GM12878 (cell line): ENCODE measurements around the gene RAP1GAP. TPM values are rescaled to one million over a fixed set of nuclear protein-coding genes. Genes with fewer than 3 reads are reported as not detected.

ENCODE experiments used
- ATAC-seq: fragments of 200-7000 bp; cut with Tn5 transposase; 3 replicates; pipeline ENCODE4 v1.9.1; 2020; ENCODE audit warnings: mild to moderate bottlenecking, moderate library complexity
- BruUV-seq: library from RNA; stranded (reverse); fragments of 400-500 nt; replicated peaks from 2 replicates; lab custom pipeline; 2021; lab: Mats Ljungman, UMichigan
- CTCF ChIA-PET: fragments of 300-600 bp; sonication (Branson Sonifier 250); formaldehyde crosslinking; extraction: SDS; loops from one replicate; lab custom pipeline; 2021; ENCODE audit warnings: inconsistent platforms; lab: Yijun Ruan, JAX
- POLR2A ChIA-PET: fragments of 350-600 bp; formaldehyde crosslinking; extraction: SDS; loops from one replicate; lab custom pipeline; 2021; ENCODE audit warnings: inconsistent platforms; lab: Charles Lee
- RAD21 ChIA-PET: fragments of 300-600 bp; sonication (Branson Sonifier 250); formaldehyde crosslinking; loops from one replicate; lab custom pipeline; 2023; ENCODE audit warnings: antibody characterized with exemption; ENCODE audit not compliant: unreplicated experiment; lab: Charles Lee
- SMC1A ChIA-PET: fragments of 300-600 bp; sonication (Branson Sonifier 250); formaldehyde crosslinking; loops from one replicate; lab custom pipeline; 2023; ENCODE audit not compliant: unreplicated experiment, uncharacterized antibody; lab: Charles Lee
- DNase-seq: peaks from one replicate; pipeline ENCODE4 v3.0.0-alpha.2; 2011; ENCODE audit warnings: low read depth, low spot score
- FAIRE-seq: peaks from 3 replicates; lab custom pipeline; 2011; peaks lifted over from hg19 to GRCh38; lab: Jason Lieb, UNC
- H2AFZ ChIP-seq: 2 replicates; pipeline ENCODE4 v1.6.0; 2011; ENCODE audit warnings: low read depth, low read length, control low read depth; ENCODE audit not compliant: control insufficient read depth
- H3K27ac ChIP-seq: 2 replicates; pipeline ENCODE4 v1.5.1; 2011; ENCODE audit warnings: control low read depth; ENCODE audit not compliant: control insufficient read depth, insufficient read depth
- H3K27me3 ChIP-seq, 2 experiments: replicated peaks in 1 of 2; 2 replicates each; pipeline versions ENCODE4 v1.6.0 to v1.6.1; 2011; ENCODE audit warnings: low read length in 1 of 2; ENCODE audit not compliant: control insufficient read depth in 2 of 2, insufficient read depth in 2 of 2
- H3K36me3 ChIP-seq, 2 experiments: 2 replicates each; pipeline ENCODE4 v1.5.1; 2011; ENCODE audit warnings: low read length in 1 of 2; ENCODE audit not compliant: control insufficient read depth in 2 of 2, insufficient read depth in 2 of 2
- H3K4me1 ChIP-seq: 2 replicates; pipeline ENCODE4 v1.6.1; 2011; ENCODE audit warnings: mild to moderate bottlenecking, low read length, moderate library complexity, mixed read lengths; ENCODE audit not compliant: control insufficient read depth, insufficient read depth
- H3K4me2 ChIP-seq: 2 replicates; pipeline ENCODE4 v1.6.0; 2011; ENCODE audit warnings: control low read depth; ENCODE audit not compliant: control insufficient read depth, insufficient read depth
- H3K4me3 ChIP-seq: fragments of 200-600 bp; sonication (generic); 2 replicates; pipeline ENCODE4 v1.5.1; 2016
- H3K79me2 ChIP-seq: 2 replicates; pipeline ENCODE4 v1.6.0; 2011; ENCODE audit warnings: low read length; ENCODE audit not compliant: control insufficient read depth, insufficient read depth
- H3K9ac ChIP-seq: 2 replicates; pipeline ENCODE4 v1.8.0; 2011; ENCODE audit warnings: low read length, control low read depth, mixed read lengths; ENCODE audit not compliant: control insufficient read depth, insufficient read depth
- H3K9me3 ChIP-seq: replicated peaks from 3 replicates; pipeline ENCODE4 v1.5.1; 2011; ENCODE audit warnings: mild to moderate bottlenecking, low read length; ENCODE audit not compliant: control insufficient read depth, insufficient read depth
- H4K20me1 ChIP-seq: 2 replicates; pipeline ENCODE4 v1.6.0; 2011; ENCODE audit not compliant: control insufficient read depth, insufficient read depth
- BCL3 ChIP-seq: IDR thresholded peaks from 2 replicates; pipeline ENCODE4 v1.6.1; 2011; ENCODE audit warnings: borderline replicate concordance, low read depth, mild to moderate bottlenecking, moderate library complexity, low read length; ENCODE audit not compliant: insufficient read depth, poor library complexity, severe bottlenecking
- E2F8 ChIP-seq: fragments of 450-650 bp; IDR thresholded peaks from 2 replicates; pipeline ENCODE4 v1.6.1; 2018; ENCODE audit warnings: mild to moderate bottlenecking, low read depth, moderate library complexity; ENCODE audit not compliant: partially characterized antibody
- FOS ChIP-seq: IDR thresholded peaks from 3 replicates; pipeline ENCODE4 v1.6.1; 2011; ENCODE audit warnings: borderline replicate concordance; ENCODE audit not compliant: insufficient read length; ENCODE audit errors: extremely low read depth
- FOXM1 ChIP-seq: IDR thresholded peaks from 2 replicates; pipeline ENCODE4 v1.6.1; 2012; ENCODE audit warnings: low read depth, mild to moderate bottlenecking, inconsistent platforms, low read length, moderate library complexity
- GABPA ChIP-seq: IDR thresholded peaks from 2 replicates; pipeline ENCODE4 v1.6.1; 2014; ENCODE audit warnings: antibody characterized with exemption, low read depth, mild to moderate bottlenecking, inconsistent platforms
- HDAC2 ChIP-seq: fragments of 200-600 bp; sonication (generic); IDR thresholded peaks from 2 replicates; pipeline ENCODE4 v1.6.1; 2017
- LARP7 ChIP-seq: fragments of 450-650 bp; IDR thresholded peaks from 2 replicates; pipeline ENCODE4 v1.6.1; 2017; ENCODE audit warnings: mild to moderate bottlenecking
- MLLT1 ChIP-seq: fragments of 450-650 bp; IDR thresholded peaks from 2 replicates; pipeline ENCODE4 v1.6.1; 2016; ENCODE audit warnings: mild to moderate bottlenecking
- NFXL1 ChIP-seq: fragments of 450-650 bp; IDR thresholded peaks from 2 replicates; pipeline ENCODE4 v1.6.1; 2017; ENCODE audit warnings: antibody characterized with exemption, mild to moderate bottlenecking, borderline replicate concordance
- POLR2AphosphoS2 ChIP-seq: IDR thresholded peaks from 2 replicates; pipeline ENCODE4 v1.6.1; 2011; ENCODE audit warnings: low read depth, mild to moderate bottlenecking, low read length, improper control_type of control experiment, moderate library complexity
- RAD21 ChIP-seq: IDR thresholded peaks from 2 replicates; pipeline ENCODE4 v1.6.1; 2011; ENCODE audit warnings: mild to moderate bottlenecking, low read depth, low read length, moderate library complexity; ENCODE audit not compliant: insufficient read depth
- RAD51 ChIP-seq: fragments of 450-650 bp; IDR thresholded peaks from 2 replicates; pipeline ENCODE4 v1.6.1; 2016; ENCODE audit warnings: moderate library complexity, mild to moderate bottlenecking, inconsistent platforms
- SIX5 ChIP-seq: IDR thresholded peaks from 2 replicates; pipeline ENCODE4 v1.6.1; 2011; ENCODE audit warnings: mild to moderate bottlenecking, low read depth, low read length, moderate library complexity; ENCODE audit not compliant: severe bottlenecking
- SMC3 ChIP-seq: IDR thresholded peaks from 2 replicates; pipeline ENCODE4 v1.6.1; 2011; ENCODE audit warnings: low read length, improper control_type of control experiment, borderline replicate concordance
- SREBF1 ChIP-seq: IDR thresholded peaks from 2 replicates; pipeline ENCODE4 v1.6.1; 2012; ENCODE audit warnings: mild to moderate bottlenecking, low read length
- SUPT20H ChIP-seq: IDR thresholded peaks from 2 replicates; pipeline ENCODE4 v1.6.1; 2011; ENCODE audit warnings: low read depth, mild to moderate bottlenecking, low read length, moderate library complexity, borderline replicate concordance; ENCODE audit not compliant: control insufficient read depth
- TARDBP ChIP-seq: IDR thresholded peaks from 2 replicates; pipeline ENCODE4 v1.6.1; 2016; ENCODE audit warnings: borderline replicate concordance
- ZNF384 ChIP-seq: IDR thresholded peaks from 2 replicates; pipeline ENCODE4 v1.6.1; 2012; ENCODE audit warnings: low read depth, mild to moderate bottlenecking, low read length, improper control_type of control experiment, borderline replicate concordance
- ZSCAN29 ChIP-seq: fragments of 450-650 bp; IDR thresholded peaks from 2 replicates; pipeline ENCODE4 v1.6.1; 2017; ENCODE audit warnings: mild to moderate bottlenecking, moderate library complexity
- ZZZ3 ChIP-seq: IDR thresholded peaks from 2 replicates; pipeline ENCODE4 v1.6.1; 2011; ENCODE audit warnings: low read depth; ENCODE audit not compliant: control insufficient read depth, insufficient read length
- WGBS: methylation state at CpG from one replicate; pipeline ENCODE4 v1.1.6; 2016; ENCODE audit warnings: low lambda C conversion rate; ENCODE audit not compliant: insufficient replicate concordance, insufficient coverage; ENCODE audit errors: missing lambda C conversion rate; 5-methylcytosine and 5-hydroxymethylcytosine counted together
- in situ Hi-C: fragments of 300-500 bp; cut with MboI; formaldehyde crosslinking; loops from 9 replicates; pipeline ENCODE4 v1.14.3; 2018; ENCODE audit warnings: mixed read lengths
- intact Hi-C: fragments of 100-400 bp; cut with micrococcal nuclease; formaldehyde crosslinking; loops from one replicate; pipeline ENCODE4 v1.14.2; 2022; ENCODE audit not compliant: unreplicated experiment
- polyA plus RNA-seq, 11 experiments: library from polyadenylated mRNA; depleted of rRNA in 4 of 11; unstranded in 6 of 11; stranded (reverse) in 5 of 11; fragments of >200 nt; fragmentation: Nextera tagmentation in 4 of 11; fragmentation: Illumina TruSeq in 1 of 11; extraction: Ambion mirVana in 4 of 11; extraction: Trizol in 1 of 11; gene quantifications; 1 replicate in 1 of 11; 2 replicates in 10 of 11; pipeline versions ENCODE4 v1.2.1 to v1.2.3, GENCODE V29; 2011 to 2016; ENCODE audit warnings: inconsistent platforms in 2 of 11, missing spikeins in 2 of 11, low read depth in 1 of 11
- total RNA-seq, 4 experiments: library from RNA; depleted of rRNA in 3 of 4; stranded (reverse); fragments of >200 nt in 3 of 4; fragmentation: Illumina TruSeq in 1 of 4; extraction: Trizol in 1 of 4; gene quantifications; 2 replicates each; pipeline versions ENCODE4 v1.2.1 to v1.2.3, GENCODE V29; 2013 to 2021

RAP1GAP gene
- total and polyA plus RNA-seq, 10 of the 15 experiments (the other 5 are each of a cell fraction or from before 2014, with no cell fraction given) = 0.04 to 0.96 (median 0.09) TPM; not detected in 3

DNA sequence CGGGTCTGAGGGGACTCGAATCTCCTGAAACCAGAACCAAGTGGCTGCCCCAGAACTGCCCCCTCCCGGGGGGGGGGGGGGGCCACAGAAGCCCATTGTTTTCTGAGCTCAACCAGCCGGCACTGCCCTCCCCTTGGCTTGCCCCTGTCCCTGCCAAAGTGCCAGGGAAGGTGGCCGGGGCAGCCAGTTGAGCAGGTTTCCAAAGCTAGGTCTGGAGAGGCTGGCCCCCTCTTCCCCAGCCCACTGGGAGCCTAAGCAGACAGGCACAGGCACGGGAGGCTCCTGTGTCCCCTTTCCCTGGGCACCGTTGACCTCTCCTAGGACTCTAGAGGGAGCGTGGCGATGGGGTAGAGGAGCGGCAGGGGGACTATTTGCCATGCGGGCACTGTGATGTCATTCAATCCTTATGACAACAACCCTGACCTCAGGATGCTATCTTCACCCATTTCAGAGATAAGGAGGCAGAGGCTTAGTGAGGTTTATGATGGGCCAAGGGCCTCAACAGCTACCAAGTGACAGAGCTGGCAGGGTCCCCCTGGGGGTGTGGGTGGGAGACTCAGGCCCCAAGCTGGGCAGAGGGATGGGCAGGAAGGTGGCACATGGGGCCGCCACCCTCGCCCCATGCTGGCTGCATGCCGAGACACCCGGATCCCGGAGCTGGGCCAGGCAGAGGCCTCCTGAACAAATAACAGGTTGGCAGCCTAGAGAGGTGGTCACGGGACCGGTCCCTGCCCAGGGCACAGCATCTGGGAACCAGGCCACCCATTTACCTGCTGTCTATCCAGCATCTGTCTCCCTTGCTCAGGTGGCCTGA lies 35.0 kb downstream of the RAP1GAP start:
- Histone ChIP-seq H3K36me3 (no peaks in the 10 kb centered on the region), H3K9me3 (no peaks in the 10 kb centered on the region), H3K9ac (no peak overlapping the region), H3K27me3 (peaks cover 0 to 3% of the 10 kb centered on the region in 2 experiments; a peak in 2 of 4 replicates), H3K27ac (no peak overlapping the region), H2AFZ (no peak overlapping the region), H3K4me1 (no peaks in the 10 kb centered on the region), H3K4me2 (no peak overlapping the region), H4K20me1 (no peaks in the 10 kb centered on the region), H3K79me2 (no peaks in the 10 kb centered on the region), H3K4me3 (no peak overlapping the region)
- no peak for FAIRE-seq
- no peak for ATAC-seq
- in situ Hi-C loops (no loop called here), intact Hi-C loops (no loop called here)
- TF ChIP-seq ZZZ3 (no peak), RAD51 (no peak), NFXL1 (no peak), ZNF384 (no peak), GABPA (no peak), MLLT1 (no peak), LARP7 (no peak), RAD21 (no peak), FOXM1 (no peak), HDAC2 (no peak), E2F8 (no peak), BCL3 (no peak), TARDBP (no peak), ZSCAN29 (no peak), SUPT20H (no peak), POLR2AphosphoS2 (no peak), SIX5 (no peak), FOS (no peak), SREBF1 (no peak), SMC3 (no peak)
- WGBS = 19% methylated on average over 18 of the region's 18 CpGs
- ChIA-PET RAD21 (no interaction called here), SMC1A (no interaction called here), POLR2A (no interaction called here), CTCF (no interaction called here)
- no TSS peak for BruUV-seq
- DNase-seq = no peak
